ENCODE results near the gene ZNF385B. TPM values are rescaled to one million over a fixed set of nuclear protein-coding genes. Genes with fewer than 3 reads are reported as not detected.
"Not testable (repeated sequence)": the region's sequence is repeated elsewhere in the genome, so short reads cannot be mapped to it uniquely, and the experiment has no call there.

The ZNF385B gene
- total RNA-seq, 1 donor from 2014 or later = not detected

DNA sequence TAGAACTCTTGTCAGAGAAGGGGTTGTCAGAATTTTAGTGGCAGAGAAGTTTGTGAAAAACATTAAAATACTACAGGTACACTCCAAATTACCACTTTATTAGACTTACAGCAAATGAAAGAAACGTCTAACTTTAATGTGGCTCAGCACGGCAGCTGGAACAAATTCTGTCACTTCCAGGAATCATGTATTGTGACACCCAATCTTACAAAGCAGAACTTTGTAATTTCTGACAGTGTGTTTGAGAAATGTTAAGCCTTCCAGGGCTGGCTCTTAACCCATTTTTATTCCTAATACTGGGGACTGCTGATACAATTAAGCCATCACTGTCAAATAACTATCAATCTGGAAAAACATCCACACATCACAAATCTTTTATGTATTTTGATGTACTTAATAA lies 216.4 kb downstream of the ZNF385B start:
- ChIA-PET CTCF (no interaction called here), POLR2A (no interaction called here)
- no peak for ATAC-seq (ENCODE audit: low read depth)
- no peak for DNase-seq
- intact Hi-C loops (cut with micrococcal nuclease) = no loop called here
- Mint-ChIP-seq H3K27me3 (peaks cover 4% of the 10 kb centered on the region), H3K9me3 (no peaks in the 10 kb centered on the region), H3K36me3 (ENCODE audit: low read depth) (no peaks in the 10 kb centered on the region), H3K4me1 (no peaks in the 10 kb centered on the region), H3K27ac (no peak overlapping the region), H3K4me3 (no peak overlapping the region)
- TF ChIP-seq, protein P1, sequence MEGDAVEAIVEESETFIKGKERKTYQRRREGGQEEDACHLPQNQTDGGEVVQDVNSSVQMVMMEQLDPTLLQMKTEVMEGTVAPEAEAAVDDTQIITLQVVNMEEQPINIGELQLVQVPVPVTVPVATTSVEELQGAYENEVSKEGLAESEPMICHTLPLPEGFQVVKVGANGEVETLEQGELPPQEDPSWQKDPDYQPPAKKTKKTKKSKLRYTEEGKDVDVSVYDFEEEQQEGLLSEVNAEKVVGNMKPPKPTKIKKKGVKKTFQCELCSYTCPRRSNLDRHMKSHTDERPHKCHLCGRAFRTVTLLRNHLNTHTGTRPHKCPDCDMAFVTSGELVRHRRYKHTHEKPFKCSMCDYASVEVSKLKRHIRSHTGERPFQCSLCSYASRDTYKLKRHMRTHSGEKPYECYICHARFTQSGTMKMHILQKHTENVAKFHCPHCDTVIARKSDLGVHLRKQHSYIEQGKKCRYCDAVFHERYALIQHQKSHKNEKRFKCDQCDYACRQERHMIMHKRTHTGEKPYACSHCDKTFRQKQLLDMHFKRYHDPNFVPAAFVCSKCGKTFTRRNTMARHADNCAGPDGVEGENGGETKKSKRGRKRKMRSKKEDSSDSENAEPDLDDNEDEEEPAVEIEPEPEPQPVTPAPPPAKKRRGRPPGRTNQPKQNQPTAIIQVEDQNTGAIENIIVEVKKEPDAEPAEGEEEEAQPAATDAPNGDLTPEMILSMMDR (IDR thresholded peaks at IDR 0.05) = no peak

GRCh38 chr2:179642462-179642861 lies 218.9 kb downstream of the ZNF385B start:
- POLR2A ChIA-PET = no interaction called here
- Mint-ChIP-seq H3K27me3 (peaks cover 2% of the 10 kb centered on the region), H3K4me1 (no peaks in the 10 kb centered on the region), H3K9me3 (no peaks in the 10 kb centered on the region), H3K27ac (no peak overlapping the region), H3K36me3 (ENCODE audit: low read depth) (no peaks in the 10 kb centered on the region), H3K4me3 (no peak overlapping the region)
- TF ChIP-seq, protein P1 (IDR thresholded peaks at IDR 0.05) = no peak
- ATAC-seq (ENCODE audit: low read depth) (no peak), DNase-seq (no peak)
- CTCF ChIA-PET = no interaction called here
- intact Hi-C loops (cut with micrococcal nuclease) = no loop called here

DNA sequence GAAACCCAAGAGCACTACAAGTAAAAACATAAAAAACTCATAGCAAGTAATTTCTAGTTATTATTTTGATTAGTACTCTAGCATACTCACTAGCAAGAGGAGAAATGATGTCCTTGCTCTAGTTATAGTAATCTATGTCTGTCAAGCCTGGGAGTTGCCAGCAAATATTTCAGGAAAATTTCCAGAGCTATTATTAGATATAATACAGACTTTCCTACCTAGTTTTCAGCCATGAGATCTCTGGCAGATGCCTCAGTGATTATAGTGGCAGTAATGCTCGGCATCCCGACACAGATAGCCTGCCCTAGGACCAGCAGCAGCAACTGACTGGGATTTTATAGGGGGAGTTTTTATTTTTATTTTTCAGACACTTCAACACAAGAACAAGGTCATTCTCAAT lies 224.4 kb downstream of the ZNF385B start:
- CTCF ChIA-PET = no interaction called here
- no peaks in the 10 kb centered on the region for H3K27me3 Mint-ChIP-seq
- H3K36me3 Mint-ChIP-seq (ENCODE audit: low read depth) = no peaks in the 10 kb centered on the region
- H3K4me1 Mint-ChIP-seq = no peaks in the 10 kb centered on the region
- DNase-seq = no peak
- no peak overlapping the region for H3K27ac Mint-ChIP-seq
- TF ChIP-seq, protein P1 (IDR thresholded peaks at IDR 0.05) = no peak
- ATAC-seq (ENCODE audit: low read depth) = no peak
- H3K9me3 Mint-ChIP-seq = no peaks in the 10 kb centered on the region
- intact Hi-C loops (cut with micrococcal nuclease) = no loop called here
- no peak overlapping the region for H3K4me3 Mint-ChIP-seq
- POLR2A ChIA-PET = no interaction called here

GRCh38 chr2:179636100-179636980 lies 225.1 kb downstream of the ZNF385B start:
- ChIA-PET POLR2A (no interaction called here), CTCF (no interaction called here)
- Mint-ChIP-seq H3K36me3 (ENCODE audit: low read depth) (no peaks in the 10 kb centered on the region), H3K27ac (no peak overlapping the region), H3K4me1 (no peaks in the 10 kb centered on the region), H3K4me3 (no peak overlapping the region), H3K27me3 (no peaks in the 10 kb centered on the region), H3K9me3 (no peaks in the 10 kb centered on the region)
- intact Hi-C loops (cut with micrococcal nuclease) = no loop called here
- no peak for ATAC-seq (ENCODE audit: low read depth)
- TF ChIP-seq, protein P1 (IDR thresholded peaks at IDR 0.05) = no peak
- no peak for DNase-seq

- H3K27me3 Mint-ChIP-seq; DNase-seq; intact Hi-C loops (cut with micrococcal nuclease); ATAC-seq (ENCODE audit: low read depth); H3K9me3 Mint-ChIP-seq; H3K36me3 Mint-ChIP-seq (ENCODE audit: low read depth); CTCF ChIA-PET; POLR2A ChIA-PET; H3K4me3 Mint-ChIP-seq; H3K4me1 Mint-ChIP-seq; H3K27ac Mint-ChIP-seq: not testable (repeated sequence)
Measured at GRCh38 chr2:179631769-179632385, 229.5 kb downstream of the ZNF385B start.

DNA sequence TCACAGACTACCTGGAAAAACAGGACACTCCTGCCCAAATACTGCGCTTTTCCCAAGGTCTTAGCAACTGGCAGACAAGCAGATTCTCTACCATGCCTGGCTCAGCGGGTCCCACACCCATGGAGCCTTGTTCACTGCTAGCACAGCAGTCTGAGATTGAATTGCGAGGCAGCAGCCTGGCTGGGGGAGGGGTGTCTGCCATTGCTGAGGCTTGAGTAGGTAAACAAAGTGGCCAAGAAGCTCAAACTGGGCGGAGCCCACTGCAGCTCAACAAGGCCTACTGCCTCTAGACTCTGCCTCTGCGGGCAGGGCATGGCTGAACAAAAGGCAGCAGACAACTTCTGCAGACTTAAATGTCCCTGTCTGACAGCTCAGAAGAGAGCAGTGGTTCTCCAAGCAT lies 231.6 kb downstream of the ZNF385B start:
- not testable (repeated sequence) for H3K36me3 Mint-ChIP-seq (ENCODE audit: low read depth)

More for the DNA sequence above, 231.6 kb downstream of the ZNF385B start:
- POLR2A ChIA-PET; CTCF ChIA-PET; H3K27me3 Mint-ChIP-seq; H3K27ac Mint-ChIP-seq; H3K4me3 Mint-ChIP-seq; DNase-seq; H3K4me1 Mint-ChIP-seq; H3K9me3 Mint-ChIP-seq; ATAC-seq (ENCODE audit: low read depth); intact Hi-C loops (cut with micrococcal nuclease): not testable (repeated sequence)
